Fibroblast of mammary gland (primary cell): Measurements from ENCODE around the gene BAZ2A.

Source experiments
- DNase-seq: peaks from one replicate; pipeline ENCODE4 v3.0.0-alpha.2; 2010; ENCODE audit warnings: low read depth
- H3K4me3 ChIP-seq: 2 replicates; pipeline ENCODE4 v1.5.1; 2011; ENCODE audit warnings: low read depth, mild to moderate bottlenecking, low read length, moderate library complexity; ENCODE audit not compliant: control insufficient read depth
- TF ChIP-seq, protein P1 (sequence below): conservative IDR thresholded peaks from 2 replicates; pipeline ENCODE4 v1.5.1; 2011; ENCODE audit warnings: low read depth, low read length, inconsistent platforms; ENCODE audit not compliant: control insufficient read depth, insufficient read depth

Gene BAZ2A

DNA sequence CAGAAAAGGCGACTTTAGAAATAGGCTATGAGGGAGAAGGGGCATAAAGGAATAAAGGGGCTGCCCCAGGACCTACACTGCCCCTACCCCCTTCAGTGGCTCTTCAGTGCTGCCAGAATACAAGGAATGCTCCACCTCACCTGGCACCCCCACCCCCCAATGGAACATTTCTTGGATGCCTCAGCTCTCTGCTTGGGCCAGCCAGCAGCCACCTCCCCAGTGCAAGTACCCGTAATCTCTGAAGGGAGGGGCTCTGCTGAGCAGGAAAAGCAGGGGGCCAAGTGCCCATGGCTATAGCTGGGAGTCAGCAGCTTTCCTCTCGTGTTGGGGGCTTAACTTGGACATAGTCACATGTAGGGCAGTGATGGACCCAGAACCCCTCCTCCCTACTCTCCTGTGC lies 33.3 kb downstream of the BAZ2A start:
- no peak overlapping the region for H3K4me3 ChIP-seq
- no peak for DNase-seq
- TF ChIP-seq, protein P1, sequence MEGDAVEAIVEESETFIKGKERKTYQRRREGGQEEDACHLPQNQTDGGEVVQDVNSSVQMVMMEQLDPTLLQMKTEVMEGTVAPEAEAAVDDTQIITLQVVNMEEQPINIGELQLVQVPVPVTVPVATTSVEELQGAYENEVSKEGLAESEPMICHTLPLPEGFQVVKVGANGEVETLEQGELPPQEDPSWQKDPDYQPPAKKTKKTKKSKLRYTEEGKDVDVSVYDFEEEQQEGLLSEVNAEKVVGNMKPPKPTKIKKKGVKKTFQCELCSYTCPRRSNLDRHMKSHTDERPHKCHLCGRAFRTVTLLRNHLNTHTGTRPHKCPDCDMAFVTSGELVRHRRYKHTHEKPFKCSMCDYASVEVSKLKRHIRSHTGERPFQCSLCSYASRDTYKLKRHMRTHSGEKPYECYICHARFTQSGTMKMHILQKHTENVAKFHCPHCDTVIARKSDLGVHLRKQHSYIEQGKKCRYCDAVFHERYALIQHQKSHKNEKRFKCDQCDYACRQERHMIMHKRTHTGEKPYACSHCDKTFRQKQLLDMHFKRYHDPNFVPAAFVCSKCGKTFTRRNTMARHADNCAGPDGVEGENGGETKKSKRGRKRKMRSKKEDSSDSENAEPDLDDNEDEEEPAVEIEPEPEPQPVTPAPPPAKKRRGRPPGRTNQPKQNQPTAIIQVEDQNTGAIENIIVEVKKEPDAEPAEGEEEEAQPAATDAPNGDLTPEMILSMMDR, result no peak

DNA sequence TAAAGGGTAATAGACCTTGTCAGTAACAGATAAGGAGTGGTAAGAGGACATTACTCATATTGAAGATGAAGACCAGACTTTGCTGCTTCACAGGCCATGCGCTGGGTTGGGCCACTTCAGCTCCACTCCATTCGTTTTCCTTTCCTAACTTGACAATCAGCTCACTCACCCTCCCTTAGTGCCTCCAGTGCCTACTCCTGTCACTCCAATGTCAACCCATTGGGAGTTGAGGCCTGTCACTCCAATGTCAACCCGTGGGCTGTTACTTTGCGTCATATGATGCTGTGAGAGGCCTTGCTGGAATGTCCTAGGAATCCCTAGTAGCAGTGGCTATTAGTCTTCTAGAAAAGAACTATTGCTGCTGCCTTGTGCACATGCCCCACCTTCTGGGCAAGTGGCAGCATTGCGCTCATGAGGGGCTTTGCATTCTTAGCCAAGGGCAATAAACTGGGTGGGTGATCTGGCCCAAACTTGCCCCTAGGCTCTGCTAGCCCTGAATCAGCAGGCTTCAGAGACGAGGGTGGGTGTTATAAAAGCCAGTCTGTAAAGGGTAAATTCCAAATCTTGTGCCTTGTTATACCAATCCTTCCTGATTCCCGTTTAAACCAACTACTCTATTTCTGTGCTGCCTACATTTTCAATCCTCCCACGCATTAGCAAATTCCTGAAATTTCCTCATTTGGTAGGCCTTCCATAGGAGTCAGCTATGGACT lies 36.1 kb downstream of the BAZ2A start:
- peak; percentile 73 for DNase-seq
- no peak overlapping the region for H3K4me3 ChIP-seq
- TF ChIP-seq, protein P1, result peak; percentile 95

DNA sequence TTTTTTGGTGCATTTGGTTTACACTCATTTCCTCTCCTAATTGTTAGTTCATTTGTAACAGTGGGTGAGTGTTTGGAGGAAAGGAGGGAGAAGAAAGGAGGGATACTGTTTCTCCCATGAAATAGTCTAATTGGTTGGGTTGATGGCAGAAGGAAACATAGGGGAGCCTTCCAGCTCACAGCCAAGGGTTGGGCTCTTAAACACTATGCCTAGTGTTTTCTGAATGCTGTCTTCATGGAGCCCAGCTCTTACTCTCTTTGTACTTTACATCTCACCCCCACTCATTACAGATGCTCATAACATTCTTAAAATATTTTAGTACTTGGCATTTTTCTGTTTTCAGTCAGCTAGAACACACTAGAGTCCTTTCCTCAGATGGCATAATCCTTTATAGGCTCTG lies 38.2 kb downstream of the BAZ2A start:
- DNase-seq, result no peak
- H3K4me3 ChIP-seq, result no peak overlapping the region
- TF ChIP-seq, protein P1, result no peak

DNA sequence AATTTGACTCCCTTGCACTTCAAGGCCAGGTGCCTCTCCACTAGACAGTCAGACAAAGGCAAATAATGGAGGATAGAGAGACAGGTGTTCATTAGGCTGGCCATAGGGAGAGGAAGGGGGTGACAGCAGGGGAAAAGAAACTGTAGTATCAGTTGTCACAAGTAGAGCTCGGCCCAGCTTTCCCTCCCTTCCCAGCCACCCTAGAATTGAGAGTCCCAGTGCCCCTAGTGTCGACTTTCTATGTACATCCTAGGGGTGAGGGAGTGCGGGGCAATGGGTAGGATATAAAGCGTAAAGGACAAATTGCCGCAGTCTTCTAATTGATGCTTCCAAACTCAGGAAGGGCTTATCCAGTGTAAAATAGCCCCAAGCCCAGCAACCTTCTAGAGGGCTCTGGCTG lies 39.0 kb downstream of the BAZ2A start:
- no peak for DNase-seq
- TF ChIP-seq, protein P1, result no peak
- H3K4me3 ChIP-seq, result no peak overlapping the region

DNA sequence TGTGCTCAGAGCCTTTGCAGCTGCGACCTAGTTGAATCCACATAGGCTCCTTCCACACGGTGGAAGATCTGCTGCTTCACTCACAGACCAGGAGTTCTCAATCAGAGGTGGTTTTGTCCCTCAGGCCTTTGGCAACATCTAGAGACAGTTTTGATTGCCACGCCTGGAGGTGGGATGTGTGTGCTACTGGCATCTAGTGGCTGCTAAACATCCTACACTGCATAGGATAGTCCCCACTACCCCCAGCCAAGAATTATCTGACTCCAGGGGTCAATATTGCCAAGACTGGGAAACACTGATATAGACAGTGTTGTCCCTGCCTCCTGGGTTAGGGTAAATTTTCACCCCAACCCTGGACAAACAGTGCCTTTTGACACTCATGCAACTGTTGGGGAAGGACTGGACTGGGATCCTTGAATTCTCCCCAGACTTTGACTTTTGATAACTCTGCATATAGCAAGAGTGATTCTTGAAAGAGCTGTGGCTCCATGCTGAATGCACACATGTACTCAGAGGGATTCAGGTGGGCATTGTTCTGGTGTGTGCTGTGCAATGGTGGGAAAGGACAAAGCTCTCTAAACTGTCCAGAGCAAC lies 39.8 kb downstream of the BAZ2A start:
- TF ChIP-seq, protein P1, result peak; percentile 51
- H3K4me3 ChIP-seq, result no peak overlapping the region
- DNase-seq, result peak; percentile 24

DNA sequence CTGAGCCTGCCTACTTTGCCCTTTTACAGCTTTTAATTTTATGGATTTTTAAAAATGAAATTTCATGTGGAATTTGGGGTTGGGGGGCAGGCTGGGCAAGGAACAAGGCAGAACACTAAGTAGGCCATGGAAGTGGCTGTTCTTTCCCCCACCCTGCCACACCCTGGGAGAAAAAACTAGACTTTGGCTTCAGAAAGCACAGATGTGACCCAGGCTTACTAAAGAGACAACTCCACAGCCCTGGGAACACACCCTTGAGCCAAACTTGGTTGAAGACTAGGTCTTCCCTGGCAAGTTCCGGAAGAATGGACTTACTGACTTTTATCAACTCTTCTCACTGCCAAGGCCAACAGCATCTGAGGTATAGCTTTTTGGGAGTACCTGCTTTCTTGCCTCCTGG lies 40.3 kb downstream of the BAZ2A start:
- TF ChIP-seq, protein P1, result no peak
- no peak overlapping the region for H3K4me3 ChIP-seq

More for the DNA sequence above, 40.3 kb downstream of the BAZ2A start:
- DNase-seq, result no peak
